Glutamatergic neuron (in vitro differentiated cells): Measurements from ENCODE around the gene SMPDL3A. TPM values are rescaled to one million over a fixed set of nuclear protein-coding genes. Genes with fewer than 3 reads are reported as not detected.

Experiments
- DNase-seq: peaks from one replicate; pipeline ENCODE4 v3.0.0; 2022
- H3K27ac Mint-ChIP-seq: one replicate; pipeline ENCODE4 v1.8.0; 2020; ENCODE audit warnings: mild to moderate bottlenecking, mixed read lengths, inconsistent platforms; ENCODE audit not compliant: unreplicated experiment
- H3K27me3 Mint-ChIP-seq: one replicate; pipeline ENCODE4 v1.8.0; 2020; ENCODE audit warnings: mild to moderate bottlenecking, moderate library complexity, mixed read lengths, inconsistent platforms; ENCODE audit not compliant: unreplicated experiment
- H3K36me3 Mint-ChIP-seq: one replicate; pipeline ENCODE4 v1.8.0; 2020; ENCODE audit warnings: mild to moderate bottlenecking, mixed read lengths, inconsistent platforms; ENCODE audit not compliant: unreplicated experiment
- H3K4me1 Mint-ChIP-seq: one replicate; pipeline ENCODE4 v1.8.0; 2020; ENCODE audit warnings: mild to moderate bottlenecking, low read depth, mixed read lengths, inconsistent platforms; ENCODE audit not compliant: unreplicated experiment
- H3K4me3 Mint-ChIP-seq: one replicate; pipeline ENCODE4 v1.8.0; 2020; ENCODE audit warnings: mild to moderate bottlenecking, mixed read lengths, inconsistent platforms; ENCODE audit not compliant: unreplicated experiment
- H3K9me3 Mint-ChIP-seq: one replicate; pipeline ENCODE4 v1.8.0; 2020; ENCODE audit warnings: mild to moderate bottlenecking, moderate library complexity, mixed read lengths, inconsistent platforms; ENCODE audit not compliant: unreplicated experiment
- CTCF ChIP-seq: fragments of 200-600 bp; sonication (generic); IDR thresholded peaks from one replicate; pipeline ENCODE4 v1.5.0; 2021; ENCODE audit not compliant: partially characterized antibody, unreplicated experiment
- total RNA-seq: library from RNA; stranded (reverse); fragmentation: NEBNext Ultra II Directional; extraction: Animal tissue kit (Norgen Biotek cat#: 25700); gene quantifications from one replicate; pipeline ENCODE4 v1.2.1, GENCODE V29; 2021; ENCODE audit not compliant: unreplicated experiment

SMPDL3A gene
- total RNA-seq, 1 donor from 2014 or later, result 10.0 TPM

GRCh38 chr6:122781716-122782115 is 7.3 kb upstream of the SMPDL3A start:
- no peak for TF ChIP-seq CTCF
- no peak for DNase-seq
- Mint-ChIP-seq H3K4me1 (peaks cover 13% of the 10 kb centered on the region), H3K27me3 (no peaks in the 10 kb centered on the region), H3K36me3 (no peaks in the 10 kb centered on the region), H3K4me3 (no peak overlapping the region), H3K27ac (no peak overlapping the region), H3K9me3 (no peaks in the 10 kb centered on the region)

- H3K4me1 Mint-ChIP-seq, result peaks cover 13% of the 10 kb centered on the region
- TF ChIP-seq CTCF, result no peak
- no peak overlapping the region for H3K27ac Mint-ChIP-seq
- H3K36me3 Mint-ChIP-seq, result no peaks in the 10 kb centered on the region
- no peaks in the 10 kb centered on the region for H3K9me3 Mint-ChIP-seq
- DNase-seq, result no peak
- no peak overlapping the region for H3K4me3 Mint-ChIP-seq
- no peaks in the 10 kb centered on the region for H3K27me3 Mint-ChIP-seq
Observed at GRCh38 chr6:122783401-122783800, 5.7 kb upstream of the SMPDL3A start.

- H3K4me1 Mint-ChIP-seq, result peaks cover 6% of the 10 kb centered on the region
- H3K27ac Mint-ChIP-seq, result no peak overlapping the region
- H3K9me3 Mint-ChIP-seq, result peaks cover 7% of the 10 kb centered on the region
- no peak for DNase-seq
- H3K27me3 Mint-ChIP-seq, result peaks cover 10% of the 10 kb centered on the region
- no peaks in the 10 kb centered on the region for H3K36me3 Mint-ChIP-seq
- TF ChIP-seq CTCF, result no peak
- no peak overlapping the region for H3K4me3 Mint-ChIP-seq
Observed at GRCh38 chr6:122785891-122786290, 3.2 kb upstream of the SMPDL3A start.

- DNase-seq, result no peak
- no peak for TF ChIP-seq CTCF
- peaks cover 10% of the 10 kb centered on the region for H3K9me3 Mint-ChIP-seq
- H3K36me3 Mint-ChIP-seq, result no peaks in the 10 kb centered on the region
- no peak overlapping the region for H3K4me3 Mint-ChIP-seq
- H3K27me3 Mint-ChIP-seq, result peaks cover 10% of the 10 kb centered on the region
- H3K27ac Mint-ChIP-seq, result no peak overlapping the region
- H3K4me1 Mint-ChIP-seq, result peaks cover 9% of the 10 kb centered on the region
Observed at GRCh38 chr6:122787721-122788120, 1.3 kb upstream of the SMPDL3A start.

GRCh38 chr6:122788208-122788607 is 850 bp upstream of the SMPDL3A start:
- no peak overlapping the region for H3K27ac Mint-ChIP-seq
- no peak overlapping the region for H3K4me3 Mint-ChIP-seq
- DNase-seq, result no peak
- H3K9me3 Mint-ChIP-seq, result peaks cover 10% of the 10 kb centered on the region
- no peak for TF ChIP-seq CTCF
- H3K27me3 Mint-ChIP-seq, result peaks cover 10% of the 10 kb centered on the region
- no peaks in the 10 kb centered on the region for H3K36me3 Mint-ChIP-seq
- peaks cover 9% of the 10 kb centered on the region for H3K4me1 Mint-ChIP-seq
